ENCODE results near the gene MYO1D. TPM values are rescaled to one million over a fixed set of nuclear protein-coding genes. Genes with fewer than 3 reads are reported as not detected.
"Not testable (repeated sequence)": the region's sequence is repeated elsewhere in the genome, so short reads cannot be mapped to it uniquely, and the experiment has no call there.

The MYO1D gene
- total RNA-seq, 1 donor from 2014 or later: 27.7 TPM

- CTCF ChIA-PET: no interaction called here
These were observed 52.6 kb downstream of the MYO1D start for GRCh38 chr17:32824334-32824733.

GRCh38 chr17:32822996-32823395 is 53.9 kb downstream of the MYO1D start:
- POLR2A ChIA-PET: no interaction called here
- CTCF ChIA-PET: no interaction called here

More at GRCh38 chr17:32824334-32824733, 52.6 kb downstream of the MYO1D start:
- Mint-ChIP-seq H3K4me3 (no peak overlapping the region), H3K27me3 (no peaks in the 10 kb centered on the region), H3K27ac (no peak overlapping the region), H3K36me3 (ENCODE audit: low read depth) (no peaks in the 10 kb centered on the region), H3K4me1 (peaks cover 29% of the 10 kb centered on the region), H3K9me3 (no peaks in the 10 kb centered on the region)
- intact Hi-C loops (cut with micrococcal nuclease): no loop called here
- DNase-seq (no peak), ATAC-seq (ENCODE audit: low read depth) (no peak)
- TF ChIP-seq CTCF (IDR thresholded peaks at IDR 0.05): no peak
- POLR2A ChIA-PET: interaction anchor here (0.8 to 0.9 kb wide), 2 partner anchors 11 to 53 kb away, joined by 4 to 5 read pairs; partner anchors contain the start of gene MYO1D

GRCh38 chr17:32821987-32822934 is 54.7 kb downstream of the MYO1D start:
- H3K36me3 Mint-ChIP-seq (ENCODE audit: low read depth); CTCF ChIA-PET; H3K27ac Mint-ChIP-seq; H3K27me3 Mint-ChIP-seq; H3K4me3 Mint-ChIP-seq; H3K9me3 Mint-ChIP-seq; intact Hi-C loops (cut with micrococcal nuclease): not testable (repeated sequence)
- H3K4me1 Mint-ChIP-seq: peaks cover 14% of the 10 kb centered on the region
- ATAC-seq (ENCODE audit: low read depth): peak; percentile 57
- DNase-seq: peak; percentile 24
- POLR2A ChIA-PET: interaction anchor here (1.2 kb wide), 1 partner anchor 54 kb away, joined by 3 read pairs; no protein-coding TSS in a partner anchor

More at GRCh38 chr17:32822996-32823395, 53.9 kb downstream of the MYO1D start:
- Mint-ChIP-seq H3K9me3 (no peaks in the 10 kb centered on the region), H3K27me3 (no peaks in the 10 kb centered on the region), H3K36me3 (ENCODE audit: low read depth) (no peaks in the 10 kb centered on the region), H3K4me3 (peak overlapping the region; percentile 41), H3K27ac (no peak overlapping the region), H3K4me1 (peaks cover 21% of the 10 kb centered on the region)
- intact Hi-C loops (cut with micrococcal nuclease): no loop called here
- no peak for DNase-seq
- ATAC-seq (ENCODE audit: low read depth): no peak
- no peak for TF ChIP-seq CTCF (IDR thresholded peaks at IDR 0.05)

GRCh38 chr17:32820440-32820839 is 56.5 kb downstream of the MYO1D start:
- no peaks in the 10 kb centered on the region for H3K27me3 Mint-ChIP-seq
- H3K4me1 Mint-ChIP-seq: peaks cover 10% of the 10 kb centered on the region
- CTCF ChIA-PET: no interaction called here
- no peak overlapping the region for H3K4me3 Mint-ChIP-seq
- intact Hi-C loops (cut with micrococcal nuclease): no loop called here
- POLR2A ChIA-PET: interaction anchor here (0.8 to 0.9 kb wide), 2 partner anchors 23 to 53 kb away, joined by 3 to 4 read pairs; no protein-coding TSS in a partner anchor
- DNase-seq (no peak), ATAC-seq (ENCODE audit: low read depth) (no peak)
- no peaks in the 10 kb centered on the region for H3K36me3 Mint-ChIP-seq (ENCODE audit: low read depth)
- TF ChIP-seq CTCF (IDR thresholded peaks at IDR 0.05): no peak
- no peak overlapping the region for H3K27ac Mint-ChIP-seq
- no peaks in the 10 kb centered on the region for H3K9me3 Mint-ChIP-seq

- Mint-ChIP-seq H3K9me3 (no peaks in the 10 kb centered on the region), H3K27ac (no peak overlapping the region), H3K27me3 (no peaks in the 10 kb centered on the region), H3K36me3 (ENCODE audit: low read depth) (no peaks in the 10 kb centered on the region), H3K4me3 (no peak overlapping the region), H3K4me1 (peaks cover 10% of the 10 kb centered on the region)
- no peak for TF ChIP-seq CTCF (IDR thresholded peaks at IDR 0.05)
- intact Hi-C loops (cut with micrococcal nuclease): no loop called here
- ChIA-PET POLR2A (no interaction called here), CTCF (no interaction called here)
- no peak for ATAC-seq (ENCODE audit: low read depth)
- DNase-seq: no peak
These were observed 57.1 kb downstream of the MYO1D start for GRCh38 chr17:32819787-32820186.

All from activated B cell treated with CpG ODN at 0.5 μM for 24 hours (primary cell).